A673 (cell line): Measurements from ENCODE around the gene PALMD. TPM values are rescaled to one million over a fixed set of nuclear protein-coding genes. Genes with fewer than 3 reads are reported as not detected.

Source experiments
- BruUV-seq: library from RNA; stranded (reverse); fragments of 400-500 nt; replicated peaks from 2 replicates; lab custom pipeline; 2021; lab: Mats Ljungman, UMichigan
- CTCF ChIA-PET: fragments of 300-600 bp; sonication (Branson Sonifier 250); formaldehyde crosslinking; loops from one replicate; lab custom pipeline; 2022; ENCODE audit warnings: antibody characterized with exemption; lab: Charles Lee
- POLR2A ChIA-PET: fragments of 300-600 bp; sonication (Branson Sonifier 250); formaldehyde crosslinking; loops from one replicate; lab custom pipeline; 2022; ENCODE audit warnings: antibody characterized with exemption; ENCODE audit not compliant: low non-redundant PET; lab: Charles Lee
- DNase-seq: peaks from one replicate; pipeline ENCODE4 v3.0.0-alpha.2; 2015; ENCODE audit warnings: low spot score
- H3K27ac ChIP-seq: fragments of 200-600 bp; sonication (generic); 2 replicates; pipeline ENCODE4 v1.5.1; 2016; ENCODE audit warnings: mixed run types, low read depth, mild to moderate bottlenecking, mixed read lengths, antibody characterized with exemption, low read length; ENCODE audit not compliant: poor library complexity, severe bottlenecking
- H3K27me3 ChIP-seq: fragments of 200-600 bp; sonication (generic); replicated peaks from 2 replicates; pipeline ENCODE4 v1.6.1; 2017; ENCODE audit warnings: mixed run types, low read depth, mild to moderate bottlenecking, mixed read lengths, antibody characterized with exemption, low read length; ENCODE audit not compliant: insufficient read depth, poor library complexity
- H3K36me3 ChIP-seq: fragments of 200-600 bp; sonication (generic); 2 replicates; pipeline ENCODE4 v1.6.1; 2016; ENCODE audit warnings: mixed run types, mild to moderate bottlenecking, mixed read lengths, antibody characterized with exemption, low read length; ENCODE audit not compliant: insufficient read depth, poor library complexity, severe bottlenecking
- H3K4me1 ChIP-seq: fragments of 200-600 bp; sonication (generic); 2 replicates; pipeline ENCODE4 v1.6.1; 2017; ENCODE audit warnings: mixed run types, mild to moderate bottlenecking, mixed read lengths, antibody characterized with exemption, low read length; ENCODE audit not compliant: insufficient read depth, poor library complexity, severe bottlenecking
- H3K4me3 ChIP-seq: fragments of 200-600 bp; sonication (generic); 2 replicates; pipeline ENCODE4 v1.5.1; 2016; ENCODE audit warnings: low read depth, mixed run types, mild to moderate bottlenecking, mixed read lengths, low read length; ENCODE audit not compliant: poor library complexity, severe bottlenecking
- H3K9me3 ChIP-seq: fragments of 200-600 bp; sonication (generic); 2 replicates; pipeline ENCODE4 v1.6.1; 2016; ENCODE audit warnings: mixed run types, low read depth, mild to moderate bottlenecking, mixed read lengths, antibody characterized with exemption, low read length; ENCODE audit not compliant: poor library complexity, severe bottlenecking
- EZH2 ChIP-seq: fragments of 200-600 bp; sonication (generic); IDR thresholded peaks from 2 replicates; pipeline ENCODE4 v1.6.1; 2017; ENCODE audit warnings: borderline replicate concordance, low read depth, mild to moderate bottlenecking, mixed read lengths, antibody characterized with exemption, low read length; ENCODE audit not compliant: poor library complexity, severe bottlenecking
- intact Hi-C: fragments of 100-400 bp; cut with micrococcal nuclease; formaldehyde crosslinking; loops from one replicate; pipeline ENCODE4 v1.10.0; 2022; ENCODE audit not compliant: unreplicated experiment
- total RNA-seq: library from RNA; stranded (reverse); gene quantifications from 2 replicates; pipeline ENCODE4 v1.2.3, GENCODE V29; 2021
- TF ChIP-seq, protein P1 (sequence below): fragments of 300-800, 200-600 bp; sonication (generic); conservative IDR thresholded peaks from 2 replicates; pipeline ENCODE4 v1.5.1; 2017; ENCODE audit warnings: low read depth, mild to moderate bottlenecking, antibody characterized with exemption, low read length, moderate library complexity, mixed read lengths

PALMD gene
- total RNA-seq, 1 experiment from 2014 or later = not detected

DNA sequence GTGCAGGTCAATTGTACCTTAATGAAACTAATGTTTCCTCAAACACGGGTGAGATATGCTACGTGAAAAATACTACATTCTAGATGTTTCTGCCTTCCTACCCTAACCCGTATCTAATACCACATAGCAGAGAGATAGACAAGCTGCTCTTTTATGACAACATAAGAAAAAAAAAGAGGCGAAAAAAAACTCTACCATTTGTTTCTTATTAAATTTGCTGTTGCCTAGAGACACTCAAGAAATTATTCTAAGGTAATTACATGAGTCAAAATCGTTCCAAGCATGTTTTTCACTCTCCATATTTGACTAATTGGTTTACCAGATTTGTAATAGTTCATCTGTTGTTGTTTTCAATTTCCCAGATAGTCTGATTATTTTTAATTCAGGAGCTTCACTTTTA is 27.4 kb downstream of the PALMD start:
- H3K4me1 ChIP-seq = no peaks in the 10 kb centered on the region
- H3K36me3 ChIP-seq = no peaks in the 10 kb centered on the region
- TF ChIP-seq EZH2 = no peak
- TF ChIP-seq, protein P1, sequence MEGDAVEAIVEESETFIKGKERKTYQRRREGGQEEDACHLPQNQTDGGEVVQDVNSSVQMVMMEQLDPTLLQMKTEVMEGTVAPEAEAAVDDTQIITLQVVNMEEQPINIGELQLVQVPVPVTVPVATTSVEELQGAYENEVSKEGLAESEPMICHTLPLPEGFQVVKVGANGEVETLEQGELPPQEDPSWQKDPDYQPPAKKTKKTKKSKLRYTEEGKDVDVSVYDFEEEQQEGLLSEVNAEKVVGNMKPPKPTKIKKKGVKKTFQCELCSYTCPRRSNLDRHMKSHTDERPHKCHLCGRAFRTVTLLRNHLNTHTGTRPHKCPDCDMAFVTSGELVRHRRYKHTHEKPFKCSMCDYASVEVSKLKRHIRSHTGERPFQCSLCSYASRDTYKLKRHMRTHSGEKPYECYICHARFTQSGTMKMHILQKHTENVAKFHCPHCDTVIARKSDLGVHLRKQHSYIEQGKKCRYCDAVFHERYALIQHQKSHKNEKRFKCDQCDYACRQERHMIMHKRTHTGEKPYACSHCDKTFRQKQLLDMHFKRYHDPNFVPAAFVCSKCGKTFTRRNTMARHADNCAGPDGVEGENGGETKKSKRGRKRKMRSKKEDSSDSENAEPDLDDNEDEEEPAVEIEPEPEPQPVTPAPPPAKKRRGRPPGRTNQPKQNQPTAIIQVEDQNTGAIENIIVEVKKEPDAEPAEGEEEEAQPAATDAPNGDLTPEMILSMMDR = no peak
- ChIA-PET POLR2A (no interaction called here), CTCF (no interaction called here)
- no peak overlapping the region for H3K4me3 ChIP-seq
- no peaks in the 10 kb centered on the region for H3K9me3 ChIP-seq
- intact Hi-C loops = no loop called here
- no peaks in the 10 kb centered on the region for H3K27me3 ChIP-seq
- no peak for DNase-seq
- no TSS peak for BruUV-seq
- H3K27ac ChIP-seq = no peak overlapping the region

DNA sequence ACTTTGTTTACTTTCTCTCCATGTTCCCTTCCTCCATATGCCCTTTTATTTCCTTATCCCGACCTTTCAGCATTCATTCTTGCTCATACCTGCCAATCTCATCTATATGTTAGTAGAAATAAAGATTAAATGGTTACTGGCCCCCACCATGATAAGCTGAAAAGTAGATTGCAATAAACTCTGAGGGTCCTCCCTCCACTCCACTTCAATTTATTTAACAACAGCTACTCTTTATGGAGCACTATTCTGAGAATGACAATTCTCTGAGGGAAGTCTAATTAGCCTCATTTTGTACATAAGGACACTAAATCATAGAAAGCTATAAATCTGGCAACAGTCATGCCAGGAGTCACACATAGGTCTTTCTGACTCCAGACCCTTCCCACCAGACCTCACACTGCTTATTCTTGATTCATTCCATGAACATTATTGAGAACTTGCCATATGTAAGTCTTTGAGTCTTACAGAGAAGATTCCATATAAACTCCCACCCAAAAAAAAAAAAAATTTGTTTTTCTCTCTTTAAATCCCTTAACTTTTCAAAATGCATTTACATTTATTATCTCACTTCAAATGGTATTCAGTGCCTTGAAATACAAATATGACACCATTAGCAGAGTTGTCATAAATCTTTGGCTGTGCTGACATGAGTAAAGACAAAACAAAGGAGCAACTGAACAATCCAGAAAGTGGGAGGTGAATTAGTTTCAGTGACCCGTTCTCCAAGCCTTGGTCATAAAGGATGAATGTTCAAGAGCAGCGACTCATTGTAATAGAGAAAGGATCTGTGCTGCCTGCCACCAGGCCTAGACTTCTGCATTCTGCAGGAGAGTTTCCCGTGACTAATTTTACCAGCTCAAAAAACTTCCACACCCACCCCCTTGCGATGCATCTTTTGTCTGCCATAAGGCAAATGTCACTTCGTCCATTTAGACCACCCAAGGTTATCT is 28.5 kb downstream of the PALMD start:
- ChIA-PET CTCF (no interaction called here), POLR2A (interaction anchor here (0.7 kb wide), 1 partner anchor 92 kb away, joined by 3 read pairs; no protein-coding TSS in a partner anchor)
- Histone ChIP-seq H3K27ac (no peak overlapping the region), H3K4me1 (no peaks in the 10 kb centered on the region), H3K9me3 (no peaks in the 10 kb centered on the region), H3K27me3 (no peaks in the 10 kb centered on the region), H3K4me3 (no peak overlapping the region), H3K36me3 (no peaks in the 10 kb centered on the region)
- TF ChIP-seq EZH2 = no peak
- TF ChIP-seq, protein P1 = no peak
- intact Hi-C loops = no loop called here
- DNase-seq = no peak
- BruUV-seq = no TSS peak

DNA sequence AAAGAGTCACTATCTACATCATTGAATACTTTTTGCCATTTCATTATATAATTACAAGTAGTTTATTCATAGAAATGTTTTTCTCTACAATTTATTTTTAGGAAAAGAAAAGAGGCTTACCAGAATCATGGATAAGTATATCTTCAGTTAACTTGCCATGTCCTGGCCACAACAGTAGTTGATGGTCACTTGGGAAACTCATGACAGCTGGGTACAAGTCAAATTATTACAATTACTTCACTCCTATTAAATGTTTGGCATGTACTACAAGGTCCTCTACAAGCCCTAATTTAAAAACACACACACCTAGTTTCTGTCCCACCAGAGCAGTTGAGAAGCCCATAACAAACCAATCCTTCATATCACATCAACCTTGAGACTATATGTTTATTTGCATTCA is 29.4 kb downstream of the PALMD start:
- no peak for DNase-seq
- no peaks in the 10 kb centered on the region for H3K36me3 ChIP-seq
- no TSS peak for BruUV-seq
- H3K27me3 ChIP-seq = no peaks in the 10 kb centered on the region
- CTCF ChIA-PET = no interaction called here
- no peak overlapping the region for H3K27ac ChIP-seq
- no peak overlapping the region for H3K4me3 ChIP-seq
- TF ChIP-seq EZH2 = no peak
- TF ChIP-seq, protein P1 = no peak
- POLR2A ChIA-PET = interaction anchor here (0.7 kb wide), 1 partner anchor 93 kb away, joined by 3 read pairs; no protein-coding TSS in a partner anchor
- no peaks in the 10 kb centered on the region for H3K4me1 ChIP-seq
- intact Hi-C loops = no loop called here
- no peaks in the 10 kb centered on the region for H3K9me3 ChIP-seq
